Measurements from ENCODE around the gene ELL2.
"Not testable (repeated sequence)": the region's sequence is repeated elsewhere in the genome, so short reads cannot be mapped to it uniquely, and the experiment has no call there.

The ELL2 gene

GRCh38 chr5:95907740-95908706 lies 53.6 kb downstream of the ELL2 start:
- no peak for DNase-seq (ENCODE audit: low read depth)

- DNase-seq (ENCODE audit: low read depth), result no peak
Measured at GRCh38 chr5:95907067-95907705, 54.5 kb downstream of the ELL2 start.

- DNase-seq (ENCODE audit: low read depth), result not testable (repeated sequence)
Measured at GRCh38 chr5:95906398-95906797, 55.3 kb downstream of the ELL2 start.

- DNase-seq (ENCODE audit: low read depth), result no peak
Measured at GRCh38 chr5:95904827-95905226, 56.8 kb downstream of the ELL2 start.

DNA sequence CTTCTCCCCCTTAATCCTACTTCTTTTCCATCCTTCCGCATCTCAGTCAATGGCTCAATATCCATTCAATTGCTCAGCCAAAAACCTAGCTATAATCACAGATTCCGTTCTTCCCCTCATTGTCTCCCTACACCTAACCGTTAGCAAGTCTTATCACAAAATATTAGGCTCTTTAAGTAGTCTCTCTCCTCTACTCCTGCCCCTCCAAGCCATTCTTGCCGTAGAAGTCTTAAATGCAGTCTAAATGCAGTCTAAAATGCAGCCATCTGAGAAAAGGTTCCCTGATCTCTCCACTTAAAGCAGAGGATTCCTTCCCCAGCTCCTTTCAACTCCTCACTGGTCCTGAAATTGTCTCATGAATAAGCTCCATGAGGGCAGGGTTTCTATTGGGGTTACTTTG lies 57.8 kb downstream of the ELL2 start:
- no peak for DNase-seq (ENCODE audit: low read depth)

- peak; percentile 44 for DNase-seq (ENCODE audit: low read depth)
Measured at GRCh38 chr5:95901676-95902627, 59.7 kb downstream of the ELL2 start.

- peak; percentile 59 for DNase-seq (ENCODE audit: low read depth)
Measured at GRCh38 chr5:95900383-95900958, 61.2 kb downstream of the ELL2 start.

DNA sequence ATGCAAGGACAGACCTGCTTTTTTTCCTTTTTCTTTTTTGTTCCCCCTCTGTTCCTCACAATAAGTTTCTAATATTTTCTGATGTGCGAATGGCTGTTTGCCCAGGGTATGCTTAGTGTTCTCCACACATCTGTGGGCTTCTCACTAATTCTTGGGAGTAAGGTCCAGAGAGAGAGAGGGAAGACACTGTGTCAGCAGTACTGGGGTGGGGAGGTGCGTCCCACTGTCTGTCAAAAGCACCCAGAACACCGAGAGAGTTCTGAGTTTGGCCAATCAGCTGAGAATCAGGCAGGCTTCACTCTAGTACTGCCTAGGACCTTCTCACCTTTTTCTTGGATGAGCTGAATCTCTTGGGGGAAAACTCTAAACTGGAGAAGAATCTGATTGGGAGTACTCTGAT lies 61.8 kb downstream of the ELL2 start:
- no peak for DNase-seq (ENCODE audit: low read depth)

DNA sequence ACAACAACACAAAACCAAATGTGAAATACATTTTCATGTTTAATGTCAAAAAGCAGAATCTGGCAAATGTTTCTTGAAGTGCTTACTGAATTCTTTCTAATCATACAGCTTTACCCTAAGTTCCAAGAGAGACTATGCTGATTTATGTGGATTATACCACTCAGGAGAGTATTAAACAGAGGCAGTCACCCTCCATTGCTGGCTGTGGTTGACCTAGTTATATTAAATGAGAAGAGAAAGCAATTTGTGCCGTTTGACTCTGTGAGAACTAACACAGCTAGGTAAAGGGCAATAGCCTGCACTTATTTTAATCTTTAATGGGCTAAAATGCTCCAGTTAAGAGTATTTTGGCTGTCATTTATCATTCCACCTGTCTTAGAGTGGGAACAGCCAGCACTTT lies 62.6 kb downstream of the ELL2 start:
- DNase-seq (ENCODE audit: low read depth), result no peak

- DNase-seq (ENCODE audit: low read depth), result no peak
Measured at GRCh38 chr5:95895771-95896170, 65.9 kb downstream of the ELL2 start.

DNA sequence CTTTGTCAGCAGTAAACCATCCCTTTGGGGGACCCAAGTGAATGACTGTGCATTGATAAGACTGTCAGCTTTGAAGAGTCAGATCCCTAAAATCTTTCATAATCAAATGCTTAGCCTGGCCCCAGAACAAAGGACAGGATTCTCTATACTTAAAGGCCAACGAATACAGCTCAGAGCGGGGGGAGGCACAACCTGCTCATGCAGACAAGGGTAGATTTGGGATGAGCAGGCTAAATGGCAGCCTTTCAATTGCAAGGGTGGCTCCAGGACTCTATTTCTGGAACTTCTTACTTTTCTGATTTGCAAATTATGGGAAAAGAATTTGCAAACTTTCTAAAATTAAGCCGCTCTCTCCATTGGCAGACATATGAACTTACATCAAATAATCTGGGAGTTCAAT lies 66.4 kb downstream of the ELL2 start:
- DNase-seq (ENCODE audit: low read depth), result no peak

DNA sequence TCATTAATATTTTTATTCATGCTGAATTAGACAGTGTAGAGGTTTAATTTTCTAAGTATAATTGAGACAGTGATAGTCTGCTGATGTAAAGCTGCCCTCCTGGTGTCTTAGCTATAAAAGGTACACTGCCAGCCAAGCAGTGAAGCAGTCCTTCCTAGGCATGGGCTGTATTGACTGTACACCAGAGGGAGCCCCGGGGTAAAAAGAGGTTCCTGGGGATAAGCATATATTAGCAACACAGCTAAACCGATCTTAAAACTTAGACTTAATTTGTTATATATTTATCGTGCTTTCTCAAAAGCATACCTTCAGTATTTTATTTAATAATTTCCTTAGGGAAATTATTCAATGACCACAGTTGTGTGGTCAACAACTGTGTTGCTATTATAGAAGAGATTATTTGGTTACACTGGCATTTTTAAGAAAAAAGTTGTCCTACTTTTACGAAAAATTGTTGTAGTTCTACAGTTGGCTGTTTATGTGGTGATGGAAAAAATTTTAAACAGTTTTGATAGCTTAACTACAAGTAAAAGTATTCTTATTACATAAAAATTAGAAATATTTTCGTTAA lies 68.8 kb downstream of the ELL2 start:
- no peak for DNase-seq (ENCODE audit: low read depth)

GRCh38 chr5:95891499-95891898 lies 70.2 kb downstream of the ELL2 start:
- no peak for DNase-seq (ENCODE audit: low read depth)

GRCh38 chr5:95889076-95889475 lies 72.6 kb downstream of the ELL2 start:
- no peak for DNase-seq (ENCODE audit: low read depth)

DNA sequence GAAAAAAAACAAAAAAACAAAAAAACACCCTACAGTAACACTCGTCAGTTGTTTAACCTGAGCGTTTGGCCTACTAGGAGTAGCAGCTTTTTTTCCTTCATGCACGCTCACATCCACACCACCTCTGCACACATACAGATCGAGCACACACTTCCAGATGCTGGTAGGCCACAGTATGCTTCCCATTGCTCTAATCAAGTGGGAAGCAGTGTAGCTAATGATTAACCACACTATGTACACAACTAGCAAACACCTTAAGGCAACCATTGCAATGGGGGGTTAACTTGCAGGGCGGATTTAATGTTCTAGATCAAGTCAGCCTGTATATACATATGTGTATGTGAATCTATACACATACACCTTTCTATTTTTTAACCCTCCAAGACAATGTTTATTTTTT lies 73.7 kb downstream of the ELL2 start:
- no peak for DNase-seq (ENCODE audit: low read depth)

GRCh38 chr5:95886340-95887044 lies 75.2 kb downstream of the ELL2 start:
- no peak for DNase-seq (ENCODE audit: low read depth)

DNA sequence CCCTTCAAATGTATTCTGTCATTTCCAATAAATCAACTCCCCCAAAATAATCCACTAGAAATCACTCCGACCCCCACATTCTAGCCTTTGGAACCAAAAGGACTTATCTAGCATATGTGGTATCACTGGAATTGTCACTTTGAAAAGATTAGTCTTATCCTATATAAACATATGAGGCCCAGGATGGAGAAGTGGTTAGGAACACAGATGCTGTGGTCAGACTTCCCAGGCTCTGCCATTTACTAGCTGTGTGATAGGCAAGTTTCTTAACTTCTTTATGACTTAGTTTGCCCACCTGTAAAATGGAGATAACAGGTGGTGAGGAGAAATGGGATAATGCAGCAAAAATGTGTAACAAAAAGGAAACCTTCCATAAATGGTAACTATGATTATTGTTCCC lies 77.1 kb downstream of the ELL2 start:
- no peak for DNase-seq (ENCODE audit: low read depth)

- DNase-seq (ENCODE audit: low read depth), result peak; percentile 70
Measured at GRCh38 chr5:95884017-95884325, 77.7 kb downstream of the ELL2 start.

- DNase-seq (ENCODE audit: low read depth), result no peak
Measured at GRCh38 chr5:95883185-95884016, 78.2 kb downstream of the ELL2 start.

DNA sequence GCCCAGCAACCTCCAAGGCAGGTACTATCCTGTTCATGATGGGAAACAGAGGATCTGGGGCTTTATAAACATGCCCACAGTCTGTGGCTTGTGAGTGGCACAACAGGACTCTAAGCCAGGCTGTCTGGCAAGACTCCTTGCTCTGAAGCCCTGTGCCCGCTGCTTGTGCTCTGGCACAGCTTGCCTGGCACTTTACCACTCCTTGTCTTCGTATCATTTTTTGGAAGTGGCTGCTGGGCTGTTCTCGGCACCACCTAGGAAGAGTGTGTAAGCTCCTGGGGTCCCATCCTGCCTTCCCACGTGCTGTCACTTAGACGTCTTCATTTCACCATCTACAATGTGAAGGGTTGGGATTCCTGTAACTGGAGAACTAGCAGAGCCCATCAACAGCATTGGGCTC lies 79.8 kb downstream of the ELL2 start:
- DNase-seq (ENCODE audit: low read depth), result peak; percentile 21

All from fibroblast of gingiva (primary cell).